ENCODE measurements around the gene NEUROG3.

NEUROG3 gene

GRCh38 chr10:69573056-69573806, at the start of gene NEUROG3:
TSS of gene NEUROG3 (minus strand) at chr10:69573422. CDS start at chr10:69573043, 379 bp downstream.
- DNase-seq, result no peak

GRCh38 chr10:69620625-69621024, 47.4 kb upstream of the NEUROG3 start:
- DNase-seq, result no peak

GRCh38 chr10:69619626-69620025, 46.4 kb upstream of the NEUROG3 start:
- no peak for DNase-seq

GRCh38 chr10:69618746-69619145, 45.5 kb upstream of the NEUROG3 start:
- DNase-seq, result no peak

GRCh38 chr10:69616358-69616757, 43.1 kb upstream of the NEUROG3 start:
- DNase-seq, result no peak

GRCh38 chr10:69614130-69614529, 40.9 kb upstream of the NEUROG3 start:
- no peak for DNase-seq

- DNase-seq, result no peak
Observed at GRCh38 chr10:69612760-69613159, 39.5 kb upstream of the NEUROG3 start.

- no peak for DNase-seq
Observed at GRCh38 chr10:69609077-69609476, 35.9 kb upstream of the NEUROG3 start.

- no peak for DNase-seq
Observed at GRCh38 chr10:69600761-69601330, 27.6 kb upstream of the NEUROG3 start.

GRCh38 chr10:69588358-69588757, 15.1 kb upstream of the NEUROG3 start:
- no peak for DNase-seq

- no peak for DNase-seq
Observed at GRCh38 chr10:69584624-69585023, 11.4 kb upstream of the NEUROG3 start.

GRCh38 chr10:69583106-69583505, 9.9 kb upstream of the NEUROG3 start:
- DNase-seq, result no peak

GRCh38 chr10:69580435-69580834, 7.2 kb upstream of the NEUROG3 start:
- no peak for DNase-seq

GRCh38 chr10:69579464-69580060, 6.3 kb upstream of the NEUROG3 start:
- DNase-seq, result no peak

GRCh38 chr10:69578508-69578991, 5.3 kb upstream of the NEUROG3 start:
- no peak for DNase-seq

- peak in 1 of 2 experiments; percentile 34 for DNase-seq
Observed at GRCh38 chr10:69577268-69578232, 4.3 kb upstream of the NEUROG3 start.

GRCh38 chr10:69576334-69577011, 3.3 kb upstream of the NEUROG3 start:
- DNase-seq, result no peak

- DNase-seq, result no peak
Observed at GRCh38 chr10:69575164-69575722, 2.0 kb upstream of the NEUROG3 start.

GRCh38 chr10:69574571-69574978, 1.4 kb upstream of the NEUROG3 start:
- DNase-seq, result no peak

- no peak for DNase-seq
Observed at GRCh38 chr10:69572159-69573055, 815 bp downstream of the NEUROG3 start.
